Measurements from ENCODE around the gene PLSCR5. TPM values are rescaled to one million over a fixed set of nuclear protein-coding genes. Genes with fewer than 3 reads are reported as not detected.

PLSCR5 gene
- total RNA-seq, 2 donors from 2014 or later, result not detected

DNA sequence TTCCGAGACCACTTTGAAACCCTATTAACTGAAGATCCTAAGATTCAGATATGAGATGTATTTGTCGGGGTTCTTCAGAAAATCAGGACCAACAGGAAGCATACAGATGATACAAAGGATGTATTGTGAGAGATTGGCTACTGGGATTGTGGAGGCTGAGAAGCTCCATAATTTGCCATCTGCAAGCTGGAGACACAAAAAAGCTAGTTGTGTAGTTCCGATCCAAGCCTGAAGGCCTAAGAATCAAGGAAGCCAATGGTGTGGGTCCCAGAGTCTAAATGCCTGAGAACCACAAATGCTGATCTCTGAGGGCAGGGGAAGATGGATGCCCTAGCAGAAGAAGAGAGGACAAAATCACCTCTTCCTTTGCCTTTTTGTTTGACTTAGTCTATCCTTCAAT, 49.8 kb downstream of the PLSCR5 start:
- intact Hi-C loops (cut with DNase I), result no loop called here
- no peak overlapping the region for H3K9ac ChIP-seq (ENCODE audit: low read depth in 2 of 2, low read length in 2 of 2)
- no peaks in the 10 kb centered on the region for H3K4me1 ChIP-seq
- H3K36me3 ChIP-seq, result no peaks in the 10 kb centered on the region
- DNase-seq, result no peak
- H3K27ac ChIP-seq, result no peak overlapping the region
- no peaks in the 10 kb centered on the region for H3K27me3 ChIP-seq
- H3K4me3 ChIP-seq, result no peak overlapping the region
- no peaks in the 10 kb centered on the region for H3K9me3 ChIP-seq
- TF ChIP-seq CTCF (IDR thresholded peaks at IDR 0.05), result no peak

DNA sequence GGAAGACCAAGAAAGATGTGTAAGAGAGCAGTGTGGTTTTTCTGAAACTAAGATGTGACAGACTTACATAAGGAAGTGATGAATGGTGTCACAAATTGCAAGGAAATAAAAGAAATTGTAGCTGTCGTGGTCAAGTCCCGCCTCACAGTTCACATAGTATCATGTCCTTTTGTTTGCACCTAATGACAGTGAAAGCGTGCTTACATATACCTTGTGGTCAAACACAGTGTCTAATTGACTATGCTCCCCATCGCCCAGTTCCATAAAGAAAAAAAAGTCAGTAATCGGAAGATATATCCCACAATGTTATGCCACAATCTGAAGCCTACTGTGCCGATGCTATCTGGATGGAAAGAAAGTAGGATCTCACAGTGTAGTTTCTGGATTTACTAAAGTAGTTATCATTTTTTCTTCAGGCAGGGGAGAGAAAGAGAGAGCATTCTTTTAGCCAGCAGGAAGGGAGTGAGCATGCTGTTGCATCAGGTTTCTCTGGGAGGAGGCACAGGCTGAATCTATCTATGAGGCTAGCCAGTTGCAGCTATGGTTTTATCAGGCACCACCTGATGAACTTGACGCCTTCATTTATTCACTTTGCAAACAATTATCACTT, 50.9 kb downstream of the PLSCR5 start:
- H3K4me1 ChIP-seq, result no peaks in the 10 kb centered on the region
- H3K36me3 ChIP-seq, result no peaks in the 10 kb centered on the region
- DNase-seq, result no peak
- no peak overlapping the region for H3K4me3 ChIP-seq
- intact Hi-C loops (cut with DNase I), result no loop called here
- TF ChIP-seq CTCF (IDR thresholded peaks at IDR 0.05), result no peak
- no peaks in the 10 kb centered on the region for H3K27me3 ChIP-seq
- H3K27ac ChIP-seq, result no peak overlapping the region
- no peak overlapping the region for H3K9ac ChIP-seq (ENCODE audit: low read depth in 2 of 2, low read length in 2 of 2)
- no peaks in the 10 kb centered on the region for H3K9me3 ChIP-seq

DNA sequence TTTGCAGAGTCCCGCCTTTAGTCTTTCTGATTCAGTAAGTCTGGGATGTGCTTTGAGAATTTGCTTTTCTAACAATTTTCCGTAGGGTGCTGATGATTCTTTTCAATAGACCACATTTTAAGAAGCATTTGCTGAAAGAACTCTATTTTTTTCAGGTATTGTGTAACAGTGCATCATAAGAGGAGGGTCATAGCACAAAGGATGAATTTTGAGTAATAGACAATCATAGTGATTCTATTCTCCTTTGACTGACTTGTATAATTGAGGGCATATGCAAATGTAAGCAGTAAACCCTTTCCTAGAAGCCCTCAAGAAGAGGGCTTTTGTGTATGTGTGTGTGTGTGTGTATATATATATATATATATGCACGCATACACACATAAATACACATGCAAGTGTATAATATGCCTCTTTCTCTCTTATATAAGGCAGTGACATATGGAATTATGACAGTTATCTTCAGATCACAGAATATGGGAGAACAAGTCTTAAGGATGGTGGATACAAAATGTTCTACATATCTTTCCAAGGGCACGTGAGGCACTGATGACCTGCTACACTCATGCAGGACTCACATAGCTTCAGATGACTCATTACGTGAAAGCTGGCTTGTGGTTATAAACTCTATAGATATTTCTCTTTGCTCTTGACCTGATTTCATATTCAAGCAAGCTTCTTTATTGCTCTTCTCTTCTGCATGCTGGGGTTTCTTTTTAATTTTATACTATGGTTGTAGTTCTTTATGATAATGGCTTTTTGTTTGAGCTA, 54.2 kb downstream of the PLSCR5 start:
- DNase-seq, result no peak
- H3K4me3 ChIP-seq, result no peak overlapping the region
- no peak for TF ChIP-seq CTCF (IDR thresholded peaks at IDR 0.05)
- intact Hi-C loops (cut with DNase I), result no loop called here
- no peak overlapping the region for H3K9ac ChIP-seq (ENCODE audit: low read depth in 2 of 2, low read length in 2 of 2)
- H3K9me3 ChIP-seq, result no peaks in the 10 kb centered on the region
- no peaks in the 10 kb centered on the region for H3K36me3 ChIP-seq
- no peak overlapping the region for H3K27ac ChIP-seq
- no peaks in the 10 kb centered on the region for H3K4me1 ChIP-seq
- H3K27me3 ChIP-seq, result no peaks in the 10 kb centered on the region

GRCh38 chr3:146550070-146550615, 55.0 kb downstream of the PLSCR5 start:
- H3K4me1 ChIP-seq, result no peaks in the 10 kb centered on the region
- intact Hi-C loops (cut with DNase I), result no loop called here
- no peaks in the 10 kb centered on the region for H3K27me3 ChIP-seq
- no peak for DNase-seq
- H3K9ac ChIP-seq (ENCODE audit: low read depth in 2 of 2, low read length in 2 of 2), result no peak overlapping the region
- H3K27ac ChIP-seq, result no peak overlapping the region
- no peak for TF ChIP-seq CTCF (IDR thresholded peaks at IDR 0.05)
- H3K4me3 ChIP-seq, result no peak overlapping the region
- H3K9me3 ChIP-seq, result no peaks in the 10 kb centered on the region
- H3K36me3 ChIP-seq, result no peaks in the 10 kb centered on the region

- intact Hi-C loops (cut with DNase I), result no loop called here
- H3K9ac ChIP-seq (ENCODE audit: low read depth in 2 of 2, low read length in 2 of 2), result no peak overlapping the region
- no peak overlapping the region for H3K4me3 ChIP-seq
- H3K36me3 ChIP-seq, result no peaks in the 10 kb centered on the region
- DNase-seq, result no peak
- H3K27me3 ChIP-seq, result no peaks in the 10 kb centered on the region
- H3K4me1 ChIP-seq, result no peaks in the 10 kb centered on the region
- H3K27ac ChIP-seq, result no peak overlapping the region
- no peak for TF ChIP-seq CTCF (IDR thresholded peaks at IDR 0.05)
- no peaks in the 10 kb centered on the region for H3K9me3 ChIP-seq
Measured at GRCh38 chr3:146547235-146547835, 57.8 kb downstream of the PLSCR5 start.

Data from colonic mucosa (tissue), 4 donors.